Colonic mucosa (tissue), 4 donors: ENCODE measurements around the gene PTGIS. TPM values are rescaled to one million over a fixed set of nuclear protein-coding genes. Genes with fewer than 3 reads are reported as not detected.

Experiments used
- DNase-seq: peaks from one replicate; pipeline ENCODE4 v3.0.0-alpha.2; 2020
- H3K27ac ChIP-seq: fragments of 200-600 bp; one replicate; pipeline ENCODE4 v1.8.0; 2021
- H3K27me3 ChIP-seq: fragments of 200-600 bp; one replicate; pipeline ENCODE4 v1.8.0; 2021
- H3K36me3 ChIP-seq: fragments of 200-600 bp; one replicate; pipeline ENCODE4 v1.8.0; 2021
- H3K4me1 ChIP-seq: fragments of 200-600 bp; one replicate; pipeline ENCODE4 v1.8.0; 2021; ENCODE audit warnings: mild to moderate bottlenecking
- H3K4me3 ChIP-seq: fragments of 200-600 bp; one replicate; pipeline ENCODE4 v1.8.0; 2021
- H3K9ac ChIP-seq, 2 donors: one replicate each; pipeline ENCODE4 v1.7.0; 2013; ENCODE audit warnings: control low read depth in 2 of 2, low read depth in 2 of 2, low read length in 2 of 2
- H3K9me3 ChIP-seq: fragments of 200-600 bp; one replicate; pipeline ENCODE4 v1.8.0; 2021
- CTCF ChIP-seq: fragments of 200-600 bp; IDR thresholded peaks from one replicate; pipeline ENCODE4 v1.8.0; 2022; ENCODE audit warnings: antibody characterized with exemption, mild to moderate bottlenecking
- intact Hi-C: fragments of 100-400 bp; cut with DNase I; formaldehyde crosslinking; loops from one replicate; pipeline ENCODE4 v1.14.1; 2022
- total RNA-seq, 2 donors: library from RNA; stranded (reverse); fragmentation: NEBNext Ultra II Directional in 1 of 2; extraction: Animal tissue kit (Norgen Biotek cat#: 25700) in 1 of 2; gene quantifications; one replicate each; pipeline ENCODE4 v1.2.1, GENCODE V29; 2021
- donor health status: healthy.
- donor health status: DM: no; HTN: no; CAD: no.
- donor health status: DM: no; HTN: no; CAD: no.

Gene PTGIS
- total RNA-seq, 2 donors from 2014 or later: 0.94 to 8.0 TPM

- H3K27me3 ChIP-seq: peaks cover 8% of the 10 kb centered on the region
- intact Hi-C loops: loop anchor here (5.0 kb wide), 1 partner anchor 88 kb away; no protein-coding TSS in a partner anchor
- DNase-seq: no peak
- no peak for TF ChIP-seq CTCF
- no peak overlapping the region for H3K4me3 ChIP-seq
- no peaks in the 10 kb centered on the region for H3K9me3 ChIP-seq
- H3K4me1 ChIP-seq: no peaks in the 10 kb centered on the region
- no peak overlapping the region for H3K9ac ChIP-seq
- no peak overlapping the region for H3K27ac ChIP-seq
- H3K36me3 ChIP-seq: no peaks in the 10 kb centered on the region
Observed at GRCh38 chr20:49475292-49476015, 92.5 kb downstream of the PTGIS start.

GRCh38 chr20:49471397-49471796 is 96.5 kb downstream of the PTGIS start:
- no peak overlapping the region for H3K4me3 ChIP-seq
- no peak overlapping the region for H3K27ac ChIP-seq
- H3K27me3 ChIP-seq: peaks cover 8% of the 10 kb centered on the region
- no peak overlapping the region for H3K9ac ChIP-seq
- H3K4me1 ChIP-seq: no peaks in the 10 kb centered on the region
- intact Hi-C loops: no loop called here
- H3K9me3 ChIP-seq: no peaks in the 10 kb centered on the region
- H3K36me3 ChIP-seq: no peaks in the 10 kb centered on the region
- no peak for TF ChIP-seq CTCF
- no peak for DNase-seq

DNA sequence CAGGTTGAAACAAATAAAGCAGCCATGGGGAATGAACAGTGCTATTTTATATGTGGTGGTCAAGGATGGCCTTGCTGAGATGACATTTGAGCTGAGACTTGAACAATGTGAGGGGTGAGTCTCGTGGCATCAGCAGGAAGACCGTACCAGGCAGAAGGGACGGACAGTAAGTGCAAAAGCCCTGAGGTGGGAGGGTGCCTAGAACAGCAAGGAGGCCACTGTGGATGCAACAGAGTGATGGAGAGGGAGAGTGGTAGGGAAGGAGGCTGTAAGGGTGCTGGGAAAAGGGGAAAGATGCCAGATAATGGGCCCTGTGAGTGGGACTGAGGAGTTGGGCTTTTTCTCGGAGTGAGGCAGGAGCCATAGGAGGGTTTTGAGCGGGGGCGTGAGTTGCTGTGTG is 97.0 kb downstream of the PTGIS start:
- no peak overlapping the region for H3K4me3 ChIP-seq
- no peak for TF ChIP-seq CTCF
- DNase-seq: no peak
- no peak overlapping the region for H3K9ac ChIP-seq
- H3K27me3 ChIP-seq: peaks cover 5% of the 10 kb centered on the region
- intact Hi-C loops: no loop called here
- no peaks in the 10 kb centered on the region for H3K9me3 ChIP-seq
- no peaks in the 10 kb centered on the region for H3K36me3 ChIP-seq
- no peaks in the 10 kb centered on the region for H3K4me1 ChIP-seq
- no peak overlapping the region for H3K27ac ChIP-seq

DNA sequence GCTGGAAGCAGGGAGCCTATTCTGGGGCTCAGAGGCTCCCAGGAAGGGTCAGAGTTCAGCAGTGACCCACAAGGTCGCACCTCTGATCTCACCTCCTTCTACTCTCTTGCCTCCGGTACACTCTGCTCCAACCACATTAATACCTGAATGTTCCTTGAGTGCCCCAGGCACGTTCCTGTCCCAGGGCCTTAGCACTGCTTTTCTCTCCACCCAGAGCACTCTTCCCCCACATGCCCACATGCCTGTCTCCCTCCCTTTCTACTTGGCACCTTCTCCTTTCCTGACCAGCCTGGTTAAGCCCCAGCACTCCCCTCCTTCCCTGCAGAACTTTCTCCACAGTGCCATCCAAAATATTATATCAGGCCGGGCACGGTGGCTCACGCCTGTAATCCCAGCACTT is 98.9 kb downstream of the PTGIS start:
- H3K9ac ChIP-seq: no peak overlapping the region
- H3K4me1 ChIP-seq: no peaks in the 10 kb centered on the region
- no peaks in the 10 kb centered on the region for H3K36me3 ChIP-seq
- H3K4me3 ChIP-seq: no peak overlapping the region
- DNase-seq: no peak
- intact Hi-C loops: no loop called here
- TF ChIP-seq CTCF: no peak
- no peaks in the 10 kb centered on the region for H3K27me3 ChIP-seq
- no peaks in the 10 kb centered on the region for H3K9me3 ChIP-seq
- H3K27ac ChIP-seq: no peak overlapping the region

- H3K27ac ChIP-seq: no peak overlapping the region
- intact Hi-C loops: no loop called here
- DNase-seq: no peak
- H3K9ac ChIP-seq: no peak overlapping the region
- H3K4me1 ChIP-seq: no peaks in the 10 kb centered on the region
- no peaks in the 10 kb centered on the region for H3K27me3 ChIP-seq
- H3K4me3 ChIP-seq: no peak overlapping the region
- no peaks in the 10 kb centered on the region for H3K36me3 ChIP-seq
- no peak for TF ChIP-seq CTCF
- no peaks in the 10 kb centered on the region for H3K9me3 ChIP-seq
Observed at GRCh38 chr20:49468412-49468811, 99.5 kb downstream of the PTGIS start.
